H1 (cell line): ENCODE data around the gene CNIH3. TPM values are rescaled to one million over a fixed set of nuclear protein-coding genes. Genes with fewer than 3 reads are reported as not detected.

Source experiments
- ASH2L ChIP-seq: fragments of 200-600, 300-600 bp; sonication (generic); IDR thresholded peaks from one replicate; pipeline ENCODE4 v1.7.1; 2017; ENCODE audit warnings: low read length
- CHD1 ChIP-seq: IDR thresholded peaks from 2 replicates; pipeline ENCODE4 v1.6.1; 2012; ENCODE audit warnings: low read depth, low read length, improper control_type of control experiment
- CTBP2 ChIP-seq: IDR thresholded peaks from 2 replicates; pipeline ENCODE4 v1.7.0; 2011; ENCODE audit warnings: borderline replicate concordance, mild to moderate bottlenecking, moderate library complexity, mixed read lengths, low read length; ENCODE audit not compliant: insufficient read depth, insufficient read length
- KDM1A ChIP-seq: fragments of 200-600, 300-600 bp; sonication (generic); IDR thresholded peaks from 2 replicates; pipeline ENCODE4 v1.7.1; 2016; ENCODE audit warnings: mild to moderate bottlenecking, low read length, borderline replicate concordance
- PHF8 ChIP-seq: fragments of 200-600 bp; sonication (generic); conservative IDR thresholded peaks from 2 replicates; pipeline ENCODE4 v1.7.1; 2012; ENCODE audit warnings: low read depth, mild to moderate bottlenecking, inconsistent platforms, low read length, moderate library complexity
- SIN3A ChIP-seq, 2 experiments: IDR thresholded peaks in 1 of 2; conservative IDR thresholded peaks in 1 of 2; 2 replicates each; pipeline ENCODE4 v1.6.1; 2011 to 2012; ENCODE audit warnings: low read length in 2 of 2, improper control_type of control experiment in 1 of 2, low read depth in 1 of 2, mild to moderate bottlenecking in 1 of 2
- TEAD4 ChIP-seq: IDR thresholded peaks from 2 replicates; pipeline ENCODE4 v1.6.1; 2012; ENCODE audit warnings: low read depth, low read length, inconsistent platforms, mixed read lengths
- polyA plus RNA-seq, 7 experiments: library from polyadenylated mRNA; depleted of rRNA in 3 of 7; stranded (reverse) in 5 of 7; unstranded in 2 of 7; fragments of >200 nt in 5 of 7; fragments of 200-250 nt in 2 of 7; gene quantifications; 1 replicate in 5 of 7; 2 replicates in 1 of 7; 4 replicates in 1 of 7; pipeline versions ENCODE4 v1.2.1 to v1.2.3, GENCODE V29; 2011 to 2013; ENCODE audit warnings: missing spikeins in 2 of 7, mixed read lengths in 2 of 7
- total RNA-seq: library from RNA; stranded (reverse); fragmentation: NEBNext Ultra II Directional; extraction: Animal tissue kit (Norgen Biotek cat#: 25700); gene quantifications from 2 replicates; pipeline ENCODE4 v1.2.1, GENCODE V29; 2021
- TF ChIP-seq, protein P1 (sequence below): fragments of 300-600 bp; sonication (generic); IDR thresholded peaks from 2 replicates; pipeline ENCODE4 v1.7.1; 2012; ENCODE audit warnings: low read length, moderate library complexity, mild to moderate bottlenecking, inconsistent platforms; ENCODE audit not compliant: insufficient replicate concordance
- TF ChIP-seq, protein P2 (sequence below): IDR thresholded peaks from 2 replicates; pipeline ENCODE4 v1.6.1; 2012; ENCODE audit warnings: low read length, inconsistent platforms

The CNIH3 gene
- total and polyA plus RNA-seq, 2 of the 8 experiments (the other 6 are each of a cell fraction or from before 2014, with no cell fraction given) = 3.7 to 5.6 TPM

DNA sequence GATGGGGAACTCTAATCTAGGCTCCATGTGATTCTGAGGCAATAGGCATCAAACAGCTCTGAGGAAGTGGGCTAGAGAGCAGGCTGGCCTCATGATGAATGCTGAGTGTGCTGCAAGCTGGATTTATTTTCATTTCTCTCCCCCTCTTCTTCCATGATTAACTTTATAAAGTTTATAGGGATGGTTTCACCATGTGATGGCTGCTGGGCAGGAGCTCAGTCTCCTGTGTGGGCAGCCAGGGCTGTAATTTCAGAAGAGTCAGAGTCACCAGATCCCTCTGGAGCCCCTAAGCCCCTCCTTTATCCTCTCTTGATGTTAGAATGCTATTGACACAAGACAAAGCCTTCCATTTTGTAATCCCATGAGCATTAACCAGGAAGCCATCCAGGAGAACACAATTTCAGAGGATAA, 143.6 kb downstream of the CNIH3 start (continued):
- TF ChIP-seq, protein P1, sequence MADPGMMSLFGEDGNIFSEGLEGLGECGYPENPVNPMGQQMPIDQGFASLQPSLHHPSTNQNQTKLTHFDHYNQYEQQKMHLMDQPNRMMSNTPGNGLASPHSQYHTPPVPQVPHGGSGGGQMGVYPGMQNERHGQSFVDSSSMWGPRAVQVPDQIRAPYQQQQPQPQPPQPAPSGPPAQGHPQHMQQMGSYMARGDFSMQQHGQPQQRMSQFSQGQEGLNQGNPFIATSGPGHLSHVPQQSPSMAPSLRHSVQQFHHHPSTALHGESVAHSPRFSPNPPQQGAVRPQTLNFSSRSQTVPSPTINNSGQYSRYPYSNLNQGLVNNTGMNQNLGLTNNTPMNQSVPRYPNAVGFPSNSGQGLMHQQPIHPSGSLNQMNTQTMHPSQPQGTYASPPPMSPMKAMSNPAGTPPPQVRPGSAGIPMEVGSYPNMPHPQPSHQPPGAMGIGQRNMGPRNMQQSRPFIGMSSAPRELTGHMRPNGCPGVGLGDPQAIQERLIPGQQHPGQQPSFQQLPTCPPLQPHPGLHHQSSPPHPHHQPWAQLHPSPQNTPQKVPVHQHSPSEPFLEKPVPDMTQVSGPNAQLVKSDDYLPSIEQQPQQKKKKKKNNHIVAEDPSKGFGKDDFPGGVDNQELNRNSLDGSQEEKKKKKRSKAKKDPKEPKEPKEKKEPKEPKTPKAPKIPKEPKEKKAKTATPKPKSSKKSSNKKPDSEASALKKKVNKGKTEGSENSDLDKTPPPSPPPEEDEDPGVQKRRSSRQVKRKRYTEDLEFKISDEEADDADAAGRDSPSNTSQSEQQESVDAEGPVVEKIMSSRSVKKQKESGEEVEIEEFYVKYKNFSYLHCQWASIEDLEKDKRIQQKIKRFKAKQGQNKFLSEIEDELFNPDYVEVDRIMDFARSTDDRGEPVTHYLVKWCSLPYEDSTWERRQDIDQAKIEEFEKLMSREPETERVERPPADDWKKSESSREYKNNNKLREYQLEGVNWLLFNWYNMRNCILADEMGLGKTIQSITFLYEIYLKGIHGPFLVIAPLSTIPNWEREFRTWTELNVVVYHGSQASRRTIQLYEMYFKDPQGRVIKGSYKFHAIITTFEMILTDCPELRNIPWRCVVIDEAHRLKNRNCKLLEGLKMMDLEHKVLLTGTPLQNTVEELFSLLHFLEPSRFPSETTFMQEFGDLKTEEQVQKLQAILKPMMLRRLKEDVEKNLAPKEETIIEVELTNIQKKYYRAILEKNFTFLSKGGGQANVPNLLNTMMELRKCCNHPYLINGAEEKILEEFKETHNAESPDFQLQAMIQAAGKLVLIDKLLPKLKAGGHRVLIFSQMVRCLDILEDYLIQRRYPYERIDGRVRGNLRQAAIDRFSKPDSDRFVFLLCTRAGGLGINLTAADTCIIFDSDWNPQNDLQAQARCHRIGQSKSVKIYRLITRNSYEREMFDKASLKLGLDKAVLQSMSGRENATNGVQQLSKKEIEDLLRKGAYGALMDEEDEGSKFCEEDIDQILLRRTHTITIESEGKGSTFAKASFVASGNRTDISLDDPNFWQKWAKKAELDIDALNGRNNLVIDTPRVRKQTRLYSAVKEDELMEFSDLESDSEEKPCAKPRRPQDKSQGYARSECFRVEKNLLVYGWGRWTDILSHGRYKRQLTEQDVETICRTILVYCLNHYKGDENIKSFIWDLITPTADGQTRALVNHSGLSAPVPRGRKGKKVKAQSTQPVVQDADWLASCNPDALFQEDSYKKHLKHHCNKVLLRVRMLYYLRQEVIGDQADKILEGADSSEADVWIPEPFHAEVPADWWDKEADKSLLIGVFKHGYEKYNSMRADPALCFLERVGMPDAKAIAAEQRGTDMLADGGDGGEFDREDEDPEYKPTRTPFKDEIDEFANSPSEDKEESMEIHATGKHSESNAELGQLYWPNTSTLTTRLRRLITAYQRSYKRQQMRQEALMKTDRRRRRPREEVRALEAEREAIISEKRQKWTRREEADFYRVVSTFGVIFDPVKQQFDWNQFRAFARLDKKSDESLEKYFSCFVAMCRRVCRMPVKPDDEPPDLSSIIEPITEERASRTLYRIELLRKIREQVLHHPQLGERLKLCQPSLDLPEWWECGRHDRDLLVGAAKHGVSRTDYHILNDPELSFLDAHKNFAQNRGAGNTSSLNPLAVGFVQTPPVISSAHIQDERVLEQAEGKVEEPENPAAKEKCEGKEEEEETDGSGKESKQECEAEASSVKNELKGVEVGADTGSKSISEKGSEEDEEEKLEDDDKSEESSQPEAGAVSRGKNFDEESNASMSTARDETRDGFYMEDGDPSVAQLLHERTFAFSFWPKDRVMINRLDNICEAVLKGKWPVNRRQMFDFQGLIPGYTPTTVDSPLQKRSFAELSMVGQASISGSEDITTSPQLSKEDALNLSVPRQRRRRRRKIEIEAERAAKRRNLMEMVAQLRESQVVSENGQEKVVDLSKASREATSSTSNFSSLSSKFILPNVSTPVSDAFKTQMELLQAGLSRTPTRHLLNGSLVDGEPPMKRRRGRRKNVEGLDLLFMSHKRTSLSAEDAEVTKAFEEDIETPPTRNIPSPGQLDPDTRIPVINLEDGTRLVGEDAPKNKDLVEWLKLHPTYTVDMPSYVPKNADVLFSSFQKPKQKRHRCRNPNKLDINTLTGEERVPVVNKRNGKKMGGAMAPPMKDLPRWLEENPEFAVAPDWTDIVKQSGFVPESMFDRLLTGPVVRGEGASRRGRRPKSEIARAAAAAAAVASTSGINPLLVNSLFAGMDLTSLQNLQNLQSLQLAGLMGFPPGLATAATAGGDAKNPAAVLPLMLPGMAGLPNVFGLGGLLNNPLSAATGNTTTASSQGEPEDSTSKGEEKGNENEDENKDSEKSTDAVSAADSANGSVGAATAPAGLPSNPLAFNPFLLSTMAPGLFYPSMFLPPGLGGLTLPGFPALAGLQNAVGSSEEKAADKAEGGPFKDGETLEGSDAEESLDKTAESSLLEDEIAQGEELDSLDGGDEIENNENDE = no peak
- TF ChIP-seq PHF8 (no peak), SIN3A (conservative IDR thresholded peaks at IDR 0.05 in 1 of 2, IDR thresholded peaks at IDR 0.05 in 1 of 2; ENCODE audit: low read depth in 1 of 2, low read length in 2 of 2) (no peak), TEAD4 (no peak), CTBP2 (no peak), KDM1A (no peak), ASH2L (no peak), CHD1 (no peak)
- TF ChIP-seq, protein P2, sequence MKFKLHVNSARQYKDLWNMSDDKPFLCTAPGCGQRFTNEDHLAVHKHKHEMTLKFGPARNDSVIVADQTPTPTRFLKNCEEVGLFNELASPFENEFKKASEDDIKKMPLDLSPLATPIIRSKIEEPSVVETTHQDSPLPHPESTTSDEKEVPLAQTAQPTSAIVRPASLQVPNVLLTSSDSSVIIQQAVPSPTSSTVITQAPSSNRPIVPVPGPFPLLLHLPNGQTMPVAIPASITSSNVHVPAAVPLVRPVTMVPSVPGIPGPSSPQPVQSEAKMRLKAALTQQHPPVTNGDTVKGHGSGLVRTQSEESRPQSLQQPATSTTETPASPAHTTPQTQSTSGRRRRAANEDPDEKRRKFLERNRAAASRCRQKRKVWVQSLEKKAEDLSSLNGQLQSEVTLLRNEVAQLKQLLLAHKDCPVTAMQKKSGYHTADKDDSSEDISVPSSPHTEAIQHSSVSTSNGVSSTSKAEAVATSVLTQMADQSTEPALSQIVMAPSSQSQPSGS = no peak
